GM13977 (cell line): ENCODE measurements around the gene NETO2.

ENCODE experiments used
- DNase-seq: peaks from one replicate; pipeline ENCODE4 v3.0.0; 2012; ENCODE audit warnings: low spot score
- CTCF ChIP-seq: IDR thresholded peaks from 2 replicates; pipeline ENCODE4 v1.5.1; 2012; ENCODE audit warnings: mild to moderate bottlenecking, control low read depth; ENCODE audit not compliant: insufficient read depth; ENCODE audit errors: extremely low read depth, missing control alignments
- in situ Hi-C: fragments of 300-500 bp; cut with MboI; formaldehyde crosslinking; loops from one replicate; pipeline ENCODE4 v1.12.0; 2022; ENCODE audit warnings: low sequenced_read_pairs, low pct_unique_long_range_greater_than_20kb, mixed read lengths, inconsistent platforms; ENCODE audit not compliant: unreplicated experiment

Gene NETO2

GRCh38 chr16:47136099-47136842, 7.5 kb downstream of the NETO2 start:
- no peak for DNase-seq
- no peak for TF ChIP-seq CTCF
- in situ Hi-C loops = loop anchor here (10.0 kb wide), 1 partner anchor 101 kb away; no protein-coding TSS in a partner anchor

- DNase-seq = no peak
- no peak for TF ChIP-seq CTCF
- in situ Hi-C loops = loop anchor here (10.0 kb wide), 1 partner anchor 100 kb away; no protein-coding TSS in a partner anchor
Observed at GRCh38 chr16:47134550-47134949, 9.2 kb downstream of the NETO2 start.

- TF ChIP-seq CTCF = no peak
- in situ Hi-C loops = loop anchor here (10.0 kb wide), 1 partner anchor 98 kb away; no protein-coding TSS in a partner anchor
- DNase-seq = no peak
Observed at GRCh38 chr16:47132308-47132707, 11.4 kb downstream of the NETO2 start.

GRCh38 chr16:47129755-47130435, 13.8 kb downstream of the NETO2 start:
- no peak for DNase-seq
- in situ Hi-C loops = loop anchor here (10.0 kb wide), 1 partner anchor 95 kb away; no protein-coding TSS in a partner anchor
- no peak for TF ChIP-seq CTCF

- in situ Hi-C loops = no loop called here
- TF ChIP-seq CTCF = no peak
- no peak for DNase-seq
Observed at GRCh38 chr16:47127541-47127940, 16.2 kb downstream of the NETO2 start.

- in situ Hi-C loops = no loop called here
- TF ChIP-seq CTCF = no peak
- DNase-seq = no peak
Observed at GRCh38 chr16:47125757-47126156, 18.0 kb downstream of the NETO2 start.
